Tibial nerve (tissue), 4 donors: ENCODE data around the gene GLB1L2.

Source experiments
- EP300 ChIP-seq, 2 donors: sonication (generic); formaldehyde crosslinking; IDR thresholded peaks; one replicate each; pipeline ENCODE4 v1.6.1; 2017; ENCODE audit warnings: antibody characterized with exemption in 2 of 2, mild to moderate bottlenecking in 1 of 2
- TF ChIP-seq, protein P1 (sequence below), 5 experiments: fragments of 200-600 bp in 3 of 5; fragments of 450-650 bp in 2 of 5; sonication (generic) in 3 of 5; IDR thresholded peaks; one replicate each; pipeline ENCODE4 v1.5.1; 2016 to 2019; ENCODE audit warnings: antibody characterized with exemption in 5 of 5, mild to moderate bottlenecking in 3 of 5, moderate library complexity in 2 of 5

DNA sequence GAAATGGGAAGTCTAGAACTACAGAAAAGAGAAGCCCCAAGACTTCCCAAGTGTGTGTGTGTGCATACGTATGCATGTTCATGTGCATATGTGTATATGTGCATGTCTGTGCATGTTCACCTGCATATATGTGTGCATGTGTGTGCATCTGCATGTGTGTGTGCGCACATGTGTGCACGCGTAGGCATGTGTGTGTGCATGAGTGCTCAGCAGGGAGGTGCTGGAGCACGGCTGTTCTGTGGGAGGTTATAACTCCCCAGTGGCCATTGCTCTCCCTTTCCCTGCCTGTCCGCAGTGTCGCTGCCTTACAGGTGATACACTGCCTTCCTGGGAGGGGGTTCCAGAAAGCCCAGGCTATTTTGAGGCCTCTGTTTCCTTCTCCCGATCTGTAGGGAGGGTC is 50.5 kb downstream of the GLB1L2 start:
- TF ChIP-seq, protein P1, sequence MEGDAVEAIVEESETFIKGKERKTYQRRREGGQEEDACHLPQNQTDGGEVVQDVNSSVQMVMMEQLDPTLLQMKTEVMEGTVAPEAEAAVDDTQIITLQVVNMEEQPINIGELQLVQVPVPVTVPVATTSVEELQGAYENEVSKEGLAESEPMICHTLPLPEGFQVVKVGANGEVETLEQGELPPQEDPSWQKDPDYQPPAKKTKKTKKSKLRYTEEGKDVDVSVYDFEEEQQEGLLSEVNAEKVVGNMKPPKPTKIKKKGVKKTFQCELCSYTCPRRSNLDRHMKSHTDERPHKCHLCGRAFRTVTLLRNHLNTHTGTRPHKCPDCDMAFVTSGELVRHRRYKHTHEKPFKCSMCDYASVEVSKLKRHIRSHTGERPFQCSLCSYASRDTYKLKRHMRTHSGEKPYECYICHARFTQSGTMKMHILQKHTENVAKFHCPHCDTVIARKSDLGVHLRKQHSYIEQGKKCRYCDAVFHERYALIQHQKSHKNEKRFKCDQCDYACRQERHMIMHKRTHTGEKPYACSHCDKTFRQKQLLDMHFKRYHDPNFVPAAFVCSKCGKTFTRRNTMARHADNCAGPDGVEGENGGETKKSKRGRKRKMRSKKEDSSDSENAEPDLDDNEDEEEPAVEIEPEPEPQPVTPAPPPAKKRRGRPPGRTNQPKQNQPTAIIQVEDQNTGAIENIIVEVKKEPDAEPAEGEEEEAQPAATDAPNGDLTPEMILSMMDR (IDR thresholded peaks at IDR 0.05) = no peak
- no peak for TF ChIP-seq EP300 (IDR thresholded peaks at IDR 0.05)
